Stimulated activated CD4-positive, alpha-beta T cell treated with anti-CD3 and anti-CD28 coated beads, TNF-alpha, amount 100 ng/mL, for 1 hour (primary cell): ENCODE results near the gene SPTA1.

Experiments used
- DNase-seq, 3 donors: peaks; one replicate each; pipeline ENCODE4 v3.0.0-alpha.2; 2020; ENCODE audit warnings: low read depth in 3 of 3, low spot score in 1 of 3

Gene SPTA1

DNA sequence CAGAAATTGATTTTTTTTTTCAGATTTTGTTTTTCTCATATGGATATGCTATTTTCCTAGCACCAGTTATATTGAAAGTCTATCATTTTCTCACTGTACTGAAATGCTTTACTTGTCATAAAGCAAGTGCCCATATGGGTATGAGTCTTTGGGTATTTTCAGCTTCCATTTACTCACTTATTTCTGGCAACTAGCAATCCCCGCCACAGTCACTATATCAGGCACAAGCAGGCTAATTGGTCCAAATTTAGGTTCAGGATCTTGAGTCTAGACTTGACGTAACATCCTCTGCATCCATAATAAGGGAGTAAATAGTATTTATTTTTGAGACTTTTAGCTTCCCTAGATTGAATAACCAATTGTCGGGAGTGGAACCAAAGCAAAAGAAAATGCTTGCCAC, 109.0 kb downstream of the SPTA1 start:
- no peak for DNase-seq

DNA sequence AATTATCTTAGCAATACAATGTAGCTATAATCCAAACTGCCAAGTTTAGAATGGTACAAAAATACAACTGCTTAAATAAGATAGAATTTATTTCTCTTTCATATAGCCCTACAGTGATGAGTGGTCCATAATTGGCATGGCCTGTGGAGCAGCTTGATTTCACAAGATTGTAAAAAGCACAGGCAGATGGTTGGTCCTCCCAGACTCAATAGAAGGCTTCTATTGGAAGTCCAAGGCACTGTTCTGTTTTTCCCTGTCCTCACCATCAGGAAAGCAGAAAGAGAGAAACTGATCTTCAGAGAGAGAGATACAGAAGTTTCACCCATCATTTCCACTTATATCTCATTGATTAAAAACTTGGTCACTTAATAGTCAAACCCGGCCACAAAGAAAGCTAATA, 114.3 kb downstream of the SPTA1 start:
- no peak for DNase-seq

DNA sequence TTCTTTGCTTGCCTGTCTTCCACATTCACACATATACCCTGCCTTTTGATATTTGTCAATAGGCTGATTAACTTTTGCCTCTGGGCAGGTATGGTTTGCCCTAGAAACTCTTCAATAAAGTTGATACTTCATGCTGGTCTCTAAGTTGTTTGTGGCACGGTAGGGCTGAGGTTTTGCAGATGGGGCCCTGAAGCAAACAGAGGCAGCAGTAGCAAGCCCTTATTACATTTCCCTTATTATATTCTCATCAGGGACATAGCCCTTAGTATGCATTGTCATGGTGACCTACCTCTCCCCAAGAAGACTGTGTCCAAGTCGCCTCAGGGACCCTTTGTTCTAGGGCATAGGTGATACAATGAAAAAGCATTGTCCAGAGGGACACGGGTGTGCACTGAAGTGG, 116.0 kb downstream of the SPTA1 start, which contains the start of gene OR6P1:
TSS of gene OR6P1 (minus strand) at position 101 of the 400 bp plus-strand sequence. CDS start 6,976 bp downstream, outside the sequence.
- no peak for DNase-seq

DNA sequence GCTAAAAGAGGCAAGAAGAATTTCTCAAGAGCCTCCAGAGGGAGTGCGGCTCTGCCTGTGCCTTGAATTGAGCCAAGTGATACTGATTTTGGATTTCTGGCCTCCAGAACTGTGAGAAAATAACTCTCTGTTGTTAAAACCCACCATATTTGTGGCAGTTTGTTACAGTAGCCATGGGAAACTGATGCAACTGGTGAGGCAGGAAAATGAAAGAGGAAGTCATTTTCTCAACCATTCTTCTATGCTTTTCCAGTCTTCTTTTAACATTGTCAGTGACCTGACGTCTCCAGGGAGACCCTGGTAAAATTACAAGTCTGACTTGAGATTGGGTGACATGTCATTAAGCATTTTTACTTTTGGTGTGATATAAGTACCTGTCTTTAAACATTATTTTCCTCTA, 121.9 kb downstream of the SPTA1 start:
- no peak for DNase-seq

DNA sequence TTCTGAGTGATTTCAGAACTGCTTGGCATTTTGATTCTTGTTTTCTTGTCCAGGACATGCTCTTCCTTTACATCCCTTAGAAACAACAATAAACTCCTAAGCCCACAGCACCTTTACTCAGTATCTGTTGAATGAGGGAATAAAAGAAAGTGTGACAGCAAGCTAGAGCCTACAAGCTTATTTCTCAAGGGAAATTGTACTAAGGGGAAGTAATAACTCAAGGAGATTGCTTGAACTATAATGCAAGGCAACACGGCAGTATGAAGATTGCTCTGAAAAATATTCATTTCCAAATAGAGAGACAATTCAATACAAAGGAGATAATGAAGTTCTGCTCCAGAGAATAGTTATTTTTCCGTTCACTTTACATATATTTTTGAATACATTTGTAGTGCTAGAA, 122.7 kb downstream of the SPTA1 start:
- no peak for DNase-seq
